Omental fat pad (tissue), 4 donors: ENCODE results near the gene ZNF700. TPM values are rescaled to one million over a fixed set of nuclear protein-coding genes. Genes with fewer than 3 reads are reported as not detected.
"Not testable (repeated sequence)": the region's sequence is repeated elsewhere in the genome, so short reads cannot be mapped to it uniquely, and the experiment has no call there.

Experiments used
- ATAC-seq: fragments of 150-250 bp; one replicate; pipeline ENCODE4 v1.9.1; 2016; ENCODE audit warnings: mild to moderate bottlenecking, moderate library complexity; ENCODE audit not compliant: low FRiP score
- DNase-seq: peaks from one replicate; pipeline ENCODE4 v3.0.0-alpha.2; 2019; ENCODE audit warnings: low spot score
- total RNA-seq, 4 donors: library from RNA; depleted of rRNA; stranded (reverse); fragments of >200 nt; gene quantifications; one replicate each; pipeline ENCODE4 v1.1.0, GENCODE V29; 2016
- TF ChIP-seq, protein P1 (sequence below), 3 donors: fragments of 450-650 bp; IDR thresholded peaks; one replicate each; pipeline ENCODE4 v1.5.1; 2016 to 2017; ENCODE audit warnings: antibody characterized with exemption in 3 of 3, mild to moderate bottlenecking in 3 of 3, moderate library complexity in 2 of 3

The ZNF700 gene
- total RNA-seq, 4 donors from 2014 or later, result 8.3 to 26.5 (median 10.4) TPM

DNA sequence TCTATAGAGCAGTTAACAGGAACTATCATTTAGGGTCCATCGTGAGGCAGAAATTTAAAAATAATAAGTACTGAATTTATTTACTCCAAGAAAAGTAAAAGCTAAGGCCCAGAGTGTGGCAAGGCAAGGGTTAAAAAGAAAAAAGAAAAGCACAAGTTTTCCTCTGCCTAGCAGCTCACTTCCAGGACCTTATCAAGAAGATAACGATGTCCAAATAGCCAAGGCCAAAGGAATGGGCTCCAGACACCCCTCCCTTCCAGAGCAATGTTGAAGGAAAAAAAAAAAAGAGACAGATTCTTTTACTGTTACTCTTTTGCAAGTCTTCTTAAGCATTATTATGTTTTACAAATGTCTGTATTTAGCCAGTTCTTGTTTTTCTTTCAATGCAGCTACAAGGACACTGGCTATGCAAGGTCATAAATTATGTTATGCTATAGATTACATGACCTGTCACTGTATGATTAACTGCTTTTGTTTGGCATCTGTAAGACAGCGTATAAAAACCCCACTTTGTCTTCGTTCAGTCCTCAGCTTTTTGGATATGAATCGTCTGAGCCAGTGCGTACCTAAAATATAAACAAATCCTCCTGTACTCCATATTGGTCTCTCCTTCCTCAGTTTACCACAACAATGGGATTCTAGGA lies 2.9 kb upstream of the ZNF700 start:
- TF ChIP-seq, protein P1, sequence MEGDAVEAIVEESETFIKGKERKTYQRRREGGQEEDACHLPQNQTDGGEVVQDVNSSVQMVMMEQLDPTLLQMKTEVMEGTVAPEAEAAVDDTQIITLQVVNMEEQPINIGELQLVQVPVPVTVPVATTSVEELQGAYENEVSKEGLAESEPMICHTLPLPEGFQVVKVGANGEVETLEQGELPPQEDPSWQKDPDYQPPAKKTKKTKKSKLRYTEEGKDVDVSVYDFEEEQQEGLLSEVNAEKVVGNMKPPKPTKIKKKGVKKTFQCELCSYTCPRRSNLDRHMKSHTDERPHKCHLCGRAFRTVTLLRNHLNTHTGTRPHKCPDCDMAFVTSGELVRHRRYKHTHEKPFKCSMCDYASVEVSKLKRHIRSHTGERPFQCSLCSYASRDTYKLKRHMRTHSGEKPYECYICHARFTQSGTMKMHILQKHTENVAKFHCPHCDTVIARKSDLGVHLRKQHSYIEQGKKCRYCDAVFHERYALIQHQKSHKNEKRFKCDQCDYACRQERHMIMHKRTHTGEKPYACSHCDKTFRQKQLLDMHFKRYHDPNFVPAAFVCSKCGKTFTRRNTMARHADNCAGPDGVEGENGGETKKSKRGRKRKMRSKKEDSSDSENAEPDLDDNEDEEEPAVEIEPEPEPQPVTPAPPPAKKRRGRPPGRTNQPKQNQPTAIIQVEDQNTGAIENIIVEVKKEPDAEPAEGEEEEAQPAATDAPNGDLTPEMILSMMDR (IDR thresholded peaks at IDR 0.05), result no peak
- no peak for DNase-seq
- no peak for ATAC-seq

DNA sequence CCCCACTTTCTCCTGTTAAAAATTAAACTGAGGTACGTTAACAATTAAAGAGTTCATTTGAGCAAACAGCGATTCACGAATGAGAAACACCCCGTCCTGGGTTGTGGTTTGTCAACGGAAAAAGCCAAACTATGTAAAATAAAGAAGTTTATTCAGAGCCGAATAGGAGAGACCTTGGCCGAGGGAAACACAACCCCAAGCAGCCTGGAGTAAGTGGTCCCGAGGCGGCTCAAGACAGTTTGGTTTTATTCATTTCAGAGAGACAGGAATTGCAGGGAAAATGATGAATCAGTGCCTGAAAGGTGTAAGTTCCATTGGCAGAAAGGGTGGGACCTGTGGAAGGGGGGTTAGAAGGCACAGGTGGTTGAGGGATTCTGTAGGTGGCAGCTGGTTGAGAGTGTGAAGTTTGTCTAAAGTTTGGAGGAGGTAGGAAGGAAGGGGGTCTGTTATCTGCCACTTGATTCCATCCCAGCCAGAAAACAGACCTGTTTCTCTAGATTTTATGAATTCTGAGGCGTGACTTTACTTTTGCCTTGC lies 812 bp downstream of the ZNF700 start:
- not testable (repeated sequence) for ATAC-seq, DNase-seq

DNA sequence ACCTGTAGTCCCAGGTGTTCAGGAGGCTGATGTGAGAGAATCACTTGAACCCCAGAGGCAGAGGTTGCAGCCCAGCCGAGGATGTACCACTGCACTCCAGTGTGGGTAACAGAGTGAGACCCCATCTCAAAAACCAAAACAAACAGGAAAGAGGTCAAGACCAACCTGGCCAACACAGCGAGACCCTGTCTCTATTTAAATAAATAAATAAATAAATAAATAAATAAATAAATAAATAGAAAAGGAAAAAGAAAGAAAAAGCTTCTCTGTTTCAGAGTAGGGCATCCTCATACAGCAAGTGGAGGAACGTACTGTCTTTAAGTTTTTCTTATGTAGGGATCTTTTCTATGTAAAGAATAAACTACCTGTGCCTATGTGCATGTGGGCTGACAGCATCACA lies 2.3 kb downstream of the ZNF700 start:
- ATAC-seq, result no peak
- no peak for DNase-seq
- TF ChIP-seq, protein P1 (IDR thresholded peaks at IDR 0.05), result no peak

DNA sequence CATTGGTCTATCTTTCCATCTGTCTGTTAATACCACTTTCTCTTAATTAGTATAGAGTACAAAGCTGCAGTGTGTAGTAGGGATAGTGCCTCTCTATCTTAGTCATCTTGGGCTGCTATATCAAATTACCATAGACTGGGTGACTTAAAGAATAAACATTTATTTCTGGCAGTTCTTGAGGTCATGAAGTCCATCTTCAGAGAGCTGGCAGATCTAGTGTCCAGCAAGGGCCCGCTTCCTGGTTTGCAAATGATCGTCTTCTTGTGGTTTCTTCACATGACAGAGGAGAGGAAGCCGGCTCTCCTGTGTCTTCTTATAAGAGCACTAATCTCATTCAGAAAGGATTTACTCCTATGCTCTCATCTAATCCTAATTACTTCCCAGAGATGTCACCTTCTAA lies 6.1 kb downstream of the ZNF700 start:
- no peak for DNase-seq
- no peak for ATAC-seq
- TF ChIP-seq, protein P1 (IDR thresholded peaks at IDR 0.05), result no peak

DNA sequence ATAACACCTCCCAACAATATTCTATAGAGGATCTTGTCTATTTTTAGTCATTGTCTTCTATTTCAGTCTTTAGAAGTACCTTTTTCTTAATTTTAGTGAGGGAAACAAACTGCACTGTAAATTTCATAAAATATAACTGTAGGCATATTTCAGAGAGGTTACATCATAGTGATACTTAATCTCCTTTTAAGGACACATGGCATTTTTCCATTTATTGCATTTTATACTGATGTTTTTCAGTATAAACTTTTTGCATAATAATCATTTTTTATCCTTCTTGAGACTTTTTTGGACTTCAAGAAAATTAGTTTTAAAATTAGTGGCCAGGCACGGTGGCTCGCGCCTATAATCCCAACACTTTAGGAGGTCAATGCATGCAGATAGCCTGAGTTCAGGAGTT lies 6.6 kb downstream of the ZNF700 start:
- TF ChIP-seq, protein P1 (IDR thresholded peaks at IDR 0.05), result no peak
- DNase-seq (no peak), ATAC-seq (no peak)

DNA sequence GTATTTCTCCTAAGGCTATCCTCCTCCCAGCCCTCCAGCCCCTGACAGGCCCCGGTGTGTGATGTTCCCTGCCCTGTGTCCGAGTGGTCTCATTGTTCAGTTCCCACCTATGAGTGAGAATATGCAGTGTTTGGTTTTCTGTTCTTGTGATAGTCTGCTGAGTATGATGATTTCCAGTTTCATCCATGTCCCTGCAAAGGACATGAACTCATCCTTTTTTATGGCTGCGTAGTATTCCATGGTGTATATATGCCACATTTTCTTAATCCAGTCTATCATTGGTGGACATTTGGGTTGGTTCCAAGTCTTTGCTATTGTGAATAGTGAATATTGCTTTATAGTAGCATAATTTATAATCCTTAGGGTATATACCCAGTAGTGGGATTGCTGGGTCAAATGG lies 10.9 kb downstream of the ZNF700 start:
- not testable (repeated sequence) for ATAC-seq

DNA sequence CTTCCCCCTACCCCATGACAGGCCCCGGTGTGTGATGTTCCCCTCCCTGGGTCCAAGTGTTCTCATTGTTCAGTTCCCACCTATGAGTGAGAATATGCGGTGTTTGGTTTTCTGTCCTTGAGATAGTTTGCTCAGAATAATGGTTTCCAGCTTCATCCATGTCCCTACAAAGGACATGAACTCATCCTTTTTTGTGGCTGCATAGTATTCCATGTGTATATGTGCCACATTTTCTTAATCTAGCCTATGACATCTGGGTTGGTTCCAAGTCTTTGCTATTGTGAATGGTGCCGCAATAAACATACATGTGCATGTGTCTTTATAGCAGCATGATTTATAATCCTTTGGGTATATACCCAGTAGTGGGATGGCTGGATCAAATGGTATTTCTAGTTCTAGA lies 13.5 kb downstream of the ZNF700 start:
- not testable (repeated sequence) for ATAC-seq, DNase-seq

More for the DNA sequence above, 10.9 kb downstream of the ZNF700 start:
- DNase-seq, result not testable (repeated sequence)

DNA sequence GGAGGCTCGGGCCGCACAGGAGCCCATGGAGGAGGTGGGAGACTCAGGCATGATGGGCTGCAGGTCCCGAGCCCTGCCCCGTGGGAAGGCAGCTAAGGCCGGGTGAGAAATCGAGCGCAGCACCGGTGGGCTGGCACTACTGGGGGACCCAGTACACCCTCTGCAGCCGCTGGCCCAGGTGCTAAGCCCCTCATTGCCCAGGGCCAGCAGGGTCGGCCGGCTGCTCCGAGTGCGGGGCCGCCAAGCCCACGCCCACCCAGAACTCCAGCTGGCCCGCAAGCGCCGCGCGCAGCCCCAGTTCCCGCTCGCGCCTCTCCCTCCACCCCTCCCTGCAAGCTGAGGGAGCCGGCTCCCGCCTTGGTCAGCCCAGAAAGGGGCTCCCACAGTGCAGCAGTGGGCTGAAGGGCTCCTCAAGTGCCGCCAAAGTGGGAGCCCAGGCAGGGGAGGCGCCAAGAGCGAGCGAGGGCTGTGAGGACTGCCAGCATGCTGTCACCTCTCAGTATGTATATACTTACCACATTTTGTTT lies 16.5 kb downstream of the ZNF700 start:
- DNase-seq, ATAC-seq: not testable (repeated sequence)

DNA sequence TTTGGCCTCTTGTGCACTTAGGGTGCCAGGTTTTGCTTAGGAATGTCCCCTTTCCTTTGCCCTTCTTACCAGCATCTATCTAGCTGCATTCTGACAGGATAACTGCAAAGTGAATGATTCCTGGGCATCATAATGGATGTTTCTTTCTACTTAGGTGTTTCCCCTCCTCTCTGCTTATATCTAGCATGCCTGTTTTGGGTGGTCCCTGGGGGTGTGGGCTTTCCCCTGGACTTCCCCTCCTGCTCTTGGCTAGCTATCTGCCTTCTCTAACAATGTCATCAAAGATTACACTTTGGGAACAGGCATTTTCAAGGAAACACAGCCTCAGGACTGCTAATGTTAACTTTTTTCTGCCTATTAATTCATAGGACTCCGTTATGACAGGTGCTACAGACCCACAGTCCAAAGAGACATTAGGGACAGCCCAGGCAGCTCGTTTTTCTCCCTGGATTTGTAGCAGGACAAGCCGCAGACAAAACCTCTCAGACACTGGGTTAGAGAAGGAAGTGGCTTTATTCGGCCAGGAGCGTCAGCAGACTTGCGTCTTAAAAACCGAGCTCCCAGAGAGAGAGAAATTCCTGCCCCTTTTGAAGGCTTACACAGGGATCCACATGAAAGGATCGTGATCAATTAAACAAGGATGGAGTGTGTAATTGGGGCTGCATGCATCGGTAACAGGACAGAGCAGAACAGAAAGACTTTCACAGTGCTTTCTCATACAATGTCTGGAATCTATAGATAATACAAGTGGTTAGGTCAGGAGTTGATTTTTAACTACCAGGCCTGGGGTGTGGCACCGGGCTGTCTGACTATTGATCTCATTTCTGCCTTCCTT lies 17.3 kb downstream of the ZNF700 start:
- ATAC-seq, result no peak
- DNase-seq, result no peak
- TF ChIP-seq, protein P1 (IDR thresholded peaks at IDR 0.05), result no peak
